ENCODE results near the gene RPS19BP1.
"Not testable (repeated sequence)": the region's sequence is repeated elsewhere in the genome, so short reads cannot be mapped to it uniquely, and the experiment has no call there.

The RPS19BP1 gene

DNA sequence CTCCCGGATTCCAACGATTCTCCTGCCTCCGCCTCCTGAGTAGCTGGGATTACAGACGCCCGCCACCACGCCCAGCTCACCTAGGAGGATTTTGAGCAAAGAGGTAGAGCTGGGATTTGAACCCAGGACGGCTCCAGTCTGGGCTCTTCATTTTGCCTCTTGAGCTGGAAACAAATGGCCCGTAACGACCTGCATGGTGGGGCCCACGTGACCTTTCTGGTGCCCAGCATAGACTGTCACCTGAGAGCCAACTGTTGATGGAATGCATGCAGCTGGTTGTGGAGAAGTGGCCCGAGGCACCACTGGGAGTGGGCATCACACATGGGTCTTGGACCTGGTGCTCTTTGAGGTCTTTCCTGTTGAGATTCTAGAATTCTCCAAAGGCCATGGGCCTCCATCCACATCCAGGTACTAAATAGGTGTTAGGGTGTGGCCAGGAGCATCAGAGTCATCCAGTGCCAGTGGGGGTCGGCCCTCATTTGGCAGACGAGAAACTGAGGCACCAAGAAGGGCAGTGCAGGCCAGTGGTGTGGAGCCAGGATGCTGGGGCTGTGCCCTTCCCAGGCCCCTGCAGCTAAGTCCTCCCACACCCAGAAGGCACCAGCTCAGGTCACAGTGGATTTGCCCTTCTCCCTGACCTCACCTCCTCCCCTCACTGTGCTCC, 8.3 kb downstream of the RPS19BP1 start:
- no peak for FAIRE-seq
- no peak for DNase-seq (ENCODE audit: insufficient read length, low spot score)
- TF ChIP-seq PAX5 (IDR thresholded peaks at IDR 0.05; ENCODE audit: insufficient read depth, low read length, severe bottlenecking): no peak
- TF ChIP-seq SPI1 (IDR thresholded peaks at IDR 0.05; ENCODE audit: low read depth, low read length): no peak
- 0 out of 2 replicates have a peak, but pooled peaks have one; percentile 9 for TF ChIP-seq POU2F2 (IDR thresholded peaks at IDR 0.05; ENCODE audit: low read depth, low read length)
- TF ChIP-seq TAF1 (IDR thresholded peaks at IDR 0.05; ENCODE audit: low read depth, low read length): 0 out of 2 replicates have a peak, but pooled peaks have one; percentile 44
- TF ChIP-seq POLR2A (IDR thresholded peaks at IDR 0.05; ENCODE audit: low read depth, low read length): peak; percentile 81
- TF ChIP-seq POLR2AphosphoS5 (IDR thresholded peaks at IDR 0.05; ENCODE audit: low read depth, low read length): peak; percentile 94

DNA sequence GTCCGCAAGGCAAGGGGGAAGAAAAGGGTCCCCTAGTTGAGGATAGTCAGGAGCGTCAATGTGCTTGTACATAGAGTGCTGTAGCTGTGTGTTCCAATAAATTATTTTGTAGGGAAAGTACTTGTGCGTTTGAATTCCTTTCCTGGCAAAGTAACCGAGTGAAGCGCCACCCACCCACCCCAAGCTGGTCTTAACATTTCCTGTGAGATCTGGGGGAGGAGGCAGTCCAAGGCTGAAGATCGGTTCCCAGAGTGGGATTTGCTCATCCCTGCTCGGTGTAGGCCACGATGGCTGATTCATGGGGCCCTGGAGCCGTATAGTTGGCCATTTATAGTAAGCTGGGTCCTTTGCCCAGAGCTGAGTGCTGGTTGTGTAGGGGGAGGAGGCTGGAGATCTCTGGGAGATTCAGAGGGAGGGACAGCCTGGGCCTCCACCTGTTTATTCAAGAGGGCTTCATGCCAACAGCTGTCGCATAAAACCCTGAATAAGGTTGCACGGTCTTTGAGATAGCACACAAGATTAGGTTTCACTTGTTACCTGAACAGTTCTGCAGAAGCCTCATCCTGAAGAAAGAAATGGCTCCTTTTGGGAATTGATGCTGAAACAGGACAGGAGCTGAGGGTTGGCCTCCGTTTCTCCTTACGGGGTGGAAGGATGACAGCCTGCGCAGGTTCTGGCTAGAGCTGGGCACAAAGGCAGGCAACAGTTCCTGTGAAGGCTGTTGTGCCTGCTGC, 9.8 kb downstream of the RPS19BP1 start:
- DNase-seq (ENCODE audit: insufficient read length, low spot score) (no peak), FAIRE-seq (peak; percentile 38)
- TF ChIP-seq POU2F2 (IDR thresholded peaks at IDR 0.05; ENCODE audit: low read depth, low read length) (peak; percentile 87), SPI1 (IDR thresholded peaks at IDR 0.05; ENCODE audit: low read depth, low read length) (no peak), TAF1 (IDR thresholded peaks at IDR 0.05; ENCODE audit: low read depth, low read length) (0 out of 2 replicates have a peak, but pooled peaks have one; percentile 55), POLR2AphosphoS5 (IDR thresholded peaks at IDR 0.05; ENCODE audit: low read depth, low read length) (peak; percentile 98), POLR2A (IDR thresholded peaks at IDR 0.05; ENCODE audit: low read depth, low read length) (peak; percentile 98), PAX5 (IDR thresholded peaks at IDR 0.05; ENCODE audit: insufficient read depth, low read length, severe bottlenecking) (no peak)

DNA sequence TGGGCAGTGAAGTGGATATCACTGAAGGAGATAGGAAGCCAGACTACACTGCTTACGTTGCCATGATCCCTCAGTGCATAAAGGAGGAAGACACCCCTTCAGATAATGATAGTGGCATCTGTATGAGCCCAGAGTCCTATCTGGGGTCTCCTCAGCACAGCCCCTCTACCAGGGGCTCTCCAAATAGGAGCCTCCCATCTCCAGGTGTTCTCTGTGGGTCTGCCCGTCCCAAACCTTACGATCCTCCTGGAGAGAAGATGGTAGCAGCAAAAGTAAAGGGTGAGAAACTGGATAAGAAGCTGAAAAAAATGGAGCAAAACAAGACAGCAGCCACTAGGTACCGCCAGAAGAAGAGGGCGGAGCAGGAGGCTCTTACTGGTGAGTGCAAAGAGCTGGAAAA, 10.5 kb downstream of the RPS19BP1 start:
- not testable (repeated sequence) for DNase-seq (ENCODE audit: insufficient read length, low spot score)
- peak; percentile 33 for FAIRE-seq

DNA sequence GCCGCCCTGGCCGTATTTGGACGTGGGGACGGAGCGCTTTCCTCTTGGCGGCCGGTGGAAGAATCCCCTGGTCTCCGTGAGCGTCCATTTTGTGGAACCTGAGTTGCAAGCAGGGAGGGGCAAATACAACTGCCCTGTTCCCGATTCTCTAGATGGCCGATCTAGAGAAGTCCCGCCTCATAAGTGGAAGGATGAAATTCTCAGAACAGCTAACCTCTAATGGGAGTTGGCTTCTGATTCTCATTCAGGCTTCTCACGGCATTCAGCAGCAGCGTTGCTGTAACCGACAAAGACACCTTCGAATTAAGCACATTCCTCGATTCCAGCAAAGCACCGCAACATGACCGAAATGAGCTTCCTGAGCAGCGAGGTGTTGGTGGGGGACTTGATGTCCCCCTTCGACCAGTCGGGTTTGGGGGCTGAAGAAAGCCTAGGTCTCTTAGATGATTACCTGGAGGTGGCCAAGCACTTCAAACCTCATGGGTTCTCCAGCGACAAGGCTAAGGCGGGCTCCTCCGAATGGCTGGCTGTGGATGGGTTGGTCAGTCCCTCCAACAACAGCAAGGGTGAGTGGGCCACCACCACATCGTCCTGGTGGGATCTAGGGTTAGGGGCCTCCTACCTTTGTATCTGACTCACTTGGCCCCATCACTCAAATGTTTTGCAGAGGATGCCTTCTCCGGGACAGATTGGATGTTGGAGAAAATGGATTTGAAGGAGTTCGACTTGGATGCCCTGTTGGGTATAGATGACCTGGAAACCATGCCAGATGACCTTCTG, 11.3 kb downstream of the RPS19BP1 start:
- not testable (repeated sequence) for DNase-seq (ENCODE audit: insufficient read length, low spot score)
- TF ChIP-seq TAF1 (IDR thresholded peaks at IDR 0.05; ENCODE audit: low read depth, low read length) (peak; percentile 36; the same call in 1 of the 2 replicates), POU2F2 (IDR thresholded peaks at IDR 0.05; ENCODE audit: low read depth, low read length) (peak; percentile 59; the same call in 1 of the 2 replicates), POLR2A (IDR thresholded peaks at IDR 0.05; ENCODE audit: low read depth, low read length) (peak; percentile 36; the same call in 1 of the 2 replicates), POLR2AphosphoS5 (IDR thresholded peaks at IDR 0.05; ENCODE audit: low read depth, low read length) (peak; percentile 28; the same call in 1 of the 2 replicates)
- FAIRE-seq: peak; percentile 66

DNA sequence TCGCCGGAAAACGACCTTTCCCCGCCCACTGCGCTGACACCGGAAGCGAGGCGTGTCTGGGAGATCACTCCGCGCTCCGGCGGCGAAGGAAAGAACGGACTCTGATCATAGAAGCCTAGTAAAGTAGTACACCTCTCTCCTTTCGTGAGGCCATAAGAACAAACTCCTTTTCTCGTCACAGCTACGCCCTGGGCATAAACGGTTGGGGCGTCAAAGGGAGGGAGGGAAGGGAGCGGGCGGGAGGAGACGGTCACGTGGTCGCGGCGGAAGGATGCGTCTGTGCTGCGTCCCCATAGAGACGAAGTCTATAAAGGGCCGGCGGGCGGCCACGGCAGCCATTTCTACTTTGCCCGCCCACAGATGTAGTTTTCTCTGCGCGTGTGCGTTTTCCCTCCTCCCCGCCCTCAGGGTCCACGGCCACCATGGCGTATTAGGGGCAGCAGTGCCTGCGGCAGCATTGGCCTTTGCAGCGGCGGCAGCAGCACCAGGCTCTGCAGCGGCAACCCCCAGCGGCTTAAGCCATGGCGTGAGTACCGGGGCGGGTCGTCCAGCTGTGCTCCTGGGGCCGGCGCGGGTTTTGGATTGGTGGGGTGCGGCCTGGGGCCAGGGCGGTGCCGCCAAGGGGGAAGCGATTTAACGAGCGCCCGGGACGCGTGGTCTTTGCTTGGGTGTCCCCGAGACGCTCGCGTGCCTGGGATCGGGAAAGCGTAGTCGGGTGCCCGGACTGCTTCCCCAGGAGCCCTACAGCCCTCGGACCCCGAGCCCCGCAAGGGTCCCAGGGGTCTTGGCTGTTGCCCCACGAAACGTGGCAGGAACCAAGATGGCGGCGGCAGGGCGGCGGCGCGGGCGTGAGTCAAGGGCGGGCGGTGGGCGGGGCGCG, 12.1 kb downstream of the RPS19BP1 start, which contains the start of gene ATF4:
Gene ATF4 (plus strand): TSS at position 337 of the 880 bp plus-strand sequence. CDS start 884 bp downstream, outside the sequence.
- TF ChIP-seq PAX5 (IDR thresholded peaks at IDR 0.05; ENCODE audit: insufficient read depth, low read length, severe bottlenecking): no peak
- TF ChIP-seq SPI1 (IDR thresholded peaks at IDR 0.05; ENCODE audit: low read depth, low read length): no peak
- peak; percentile 86 for TF ChIP-seq POU2F2 (IDR thresholded peaks at IDR 0.05; ENCODE audit: low read depth, low read length)
- TF ChIP-seq POLR2A (IDR thresholded peaks at IDR 0.05; ENCODE audit: low read depth, low read length): peak; percentile 99
- TF ChIP-seq POLR2AphosphoS5 (IDR thresholded peaks at IDR 0.05; ENCODE audit: low read depth, low read length): peak; percentile 99
- peak; percentile 99 for TF ChIP-seq TAF1 (IDR thresholded peaks at IDR 0.05; ENCODE audit: low read depth, low read length)
- no peak for FAIRE-seq
- no peak for DNase-seq (ENCODE audit: insufficient read length, low spot score)

DNA sequence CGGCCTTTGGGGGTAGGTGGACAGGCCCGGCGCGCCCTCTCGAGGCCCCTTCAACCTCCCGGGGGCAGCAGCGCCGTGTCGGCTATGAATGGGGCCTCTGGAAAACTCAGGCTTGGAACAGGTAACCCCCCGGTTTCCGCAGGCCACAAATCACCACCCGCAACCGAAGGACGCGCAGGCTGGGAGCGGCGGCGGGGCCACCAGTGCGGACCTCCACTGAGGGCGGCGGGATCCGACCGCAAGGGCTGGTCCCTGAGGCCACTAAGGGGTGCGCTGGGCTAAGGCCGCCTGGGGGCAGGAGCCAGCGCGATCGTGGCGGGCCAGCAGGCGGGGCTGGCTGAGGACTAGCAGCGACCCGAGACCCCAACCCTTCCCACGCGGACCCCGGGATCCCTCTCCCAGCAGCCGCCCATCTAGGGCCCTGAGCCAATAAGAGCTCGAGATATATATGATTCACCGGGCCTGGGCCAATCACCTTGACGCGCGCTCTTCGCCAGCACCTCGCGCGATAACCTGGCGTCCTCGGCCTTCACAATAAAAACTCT, 12.8 kb downstream of the RPS19BP1 start:
- TF ChIP-seq POLR2AphosphoS5 (IDR thresholded peaks at IDR 0.05; ENCODE audit: low read depth, low read length) (peak; percentile 90), TAF1 (IDR thresholded peaks at IDR 0.05; ENCODE audit: low read depth, low read length) (peak; percentile 60), PAX5 (IDR thresholded peaks at IDR 0.05; ENCODE audit: insufficient read depth, low read length, severe bottlenecking) (no peak), POLR2A (IDR thresholded peaks at IDR 0.05; ENCODE audit: low read depth, low read length) (peak; percentile 74)
- FAIRE-seq (peak; percentile 97), DNase-seq (ENCODE audit: insufficient read length, low spot score) (peak; percentile 97)

DNA sequence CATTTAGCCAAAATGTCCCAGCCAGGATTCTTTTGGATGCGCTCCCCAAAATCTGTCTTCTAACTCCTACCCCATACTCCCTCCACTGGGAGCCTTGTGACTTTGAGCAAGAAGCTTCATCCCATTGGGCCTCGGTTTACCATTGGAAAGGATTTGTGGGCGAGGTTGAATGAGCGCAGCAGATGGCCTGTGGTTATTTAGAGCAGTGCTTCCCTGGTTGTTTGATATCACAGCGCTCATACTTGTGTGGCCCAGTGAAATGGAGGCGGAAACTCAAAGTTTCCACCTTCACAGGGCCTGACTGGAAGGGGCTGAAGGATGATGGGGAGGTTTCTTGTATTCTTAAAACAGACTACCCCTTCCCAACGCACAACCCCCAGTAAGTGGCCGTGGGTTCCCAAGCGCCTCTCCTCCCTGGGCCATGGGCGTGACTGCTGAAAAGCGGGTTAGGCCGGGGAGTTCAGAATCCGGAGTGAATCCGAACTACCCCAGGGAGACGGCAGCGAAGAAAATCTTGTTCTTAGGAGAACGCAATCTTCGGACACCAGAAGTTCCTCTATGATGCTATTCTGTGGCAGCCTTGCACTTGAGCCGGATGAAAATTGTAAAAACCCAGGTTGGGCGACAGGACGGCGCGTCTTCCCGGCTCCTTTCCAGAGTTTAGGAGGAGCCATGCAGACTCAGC, 13.4 kb downstream of the RPS19BP1 start:
- DNase-seq (ENCODE audit: insufficient read length, low spot score) (no peak), FAIRE-seq (peak; percentile 64)
- TF ChIP-seq PAX5 (IDR thresholded peaks at IDR 0.05; ENCODE audit: insufficient read depth, low read length, severe bottlenecking) (no peak), POU2F2 (IDR thresholded peaks at IDR 0.05; ENCODE audit: low read depth, low read length) (no peak), POLR2A (IDR thresholded peaks at IDR 0.05; ENCODE audit: low read depth, low read length) (no peak; the same call in 1 of the 2 replicates), SPI1 (IDR thresholded peaks at IDR 0.05; ENCODE audit: low read depth, low read length) (no peak), POLR2AphosphoS5 (IDR thresholded peaks at IDR 0.05; ENCODE audit: low read depth, low read length) (no peak; the same call in 1 of the 2 replicates), TAF1 (IDR thresholded peaks at IDR 0.05; ENCODE audit: low read depth, low read length) (no peak)

Measured in GM12891 (cell line).